Gastroesophageal sphincter (tissue), 3 donors: ENCODE results near the gene SDHA.

Experiments used
- CTCF ChIP-seq, 4 experiments: fragments of 200-600 bp in 2 of 4; fragments of 450-650 bp in 2 of 4; sonication (generic) in 1 of 4; IDR thresholded peaks; one replicate each; pipeline ENCODE4 v1.5.1; 2017 to 2019; ENCODE audit warnings: antibody characterized with exemption in 4 of 4, mild to moderate bottlenecking in 2 of 4, moderate library complexity in 2 of 4
- POLR2AphosphoS5 ChIP-seq: sonication (generic); formaldehyde crosslinking; IDR thresholded peaks from one replicate; pipeline ENCODE4 v1.6.1; 2017; ENCODE audit warnings: antibody characterized with exemption

DNA sequence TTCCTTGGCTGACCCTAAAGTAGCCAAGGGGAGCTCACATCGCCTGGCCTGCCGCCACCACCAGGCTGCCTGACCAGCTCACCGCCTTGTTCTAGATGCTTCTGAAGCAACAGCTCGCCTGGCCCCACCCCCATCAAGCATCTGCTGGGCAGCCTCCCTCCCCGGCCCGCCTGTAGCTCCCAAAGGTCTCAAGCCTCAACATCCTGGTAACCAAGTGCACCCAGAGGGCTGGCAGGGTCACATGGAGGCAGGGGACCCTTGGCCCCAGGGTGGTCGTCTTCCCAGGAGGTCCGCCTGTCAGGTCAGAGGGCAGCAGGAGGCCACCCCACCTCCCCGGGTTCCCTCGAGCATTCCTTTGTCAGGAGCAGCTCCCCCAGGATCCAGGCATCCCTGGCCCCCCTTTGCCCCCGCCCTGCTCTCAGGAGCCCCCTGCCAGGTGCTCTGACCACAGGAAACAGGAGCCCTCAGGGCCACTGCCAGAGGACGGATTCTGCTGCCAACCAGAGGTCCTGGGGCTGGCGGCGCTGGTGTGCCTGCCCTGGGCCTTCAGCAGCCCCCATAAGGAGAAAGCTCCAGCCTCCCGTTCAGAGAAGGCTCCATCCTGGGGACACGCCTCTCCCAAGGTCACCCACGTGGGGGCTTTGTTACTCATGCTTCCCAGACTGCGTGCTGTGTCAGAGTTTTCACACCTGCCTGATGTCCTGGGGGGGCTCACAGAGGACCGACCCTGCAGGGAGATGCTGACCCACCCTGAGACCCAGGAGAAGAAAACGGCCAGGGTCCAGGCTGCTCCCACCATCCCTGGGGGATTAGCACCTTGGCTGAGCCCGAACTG, 30.3 kb upstream of the SDHA start:
- TF ChIP-seq CTCF (IDR thresholded peaks at IDR 0.05) (no peak), POLR2AphosphoS5 (no peak)
